B cell (primary cell): ENCODE data around the gene APBA3.

ENCODE experiments used
- CTCF ChIP-seq: fragments of 200-600 bp; IDR thresholded peaks from one replicate; pipeline ENCODE4 v1.8.0; 2022; ENCODE audit warnings: antibody characterized with exemption, mild to moderate bottlenecking
- EZH2 ChIP-seq: IDR thresholded peaks from 2 replicates; pipeline ENCODE4 v1.6.1; 2012; ENCODE audit warnings: borderline replicate concordance, low read depth, mild to moderate bottlenecking, moderate library complexity, low read length; ENCODE audit not compliant: insufficient read depth, poor library complexity, severe bottlenecking

GRCh38 chr19:3737487-3738205 lies 23.8 kb downstream of the APBA3 start:
- TF ChIP-seq CTCF (no peak), EZH2 (no peak)
